HG03575 (cell line): Measurements from ENCODE around the gene HSPA14.
"Not testable (repeated sequence)": the region's sequence is repeated elsewhere in the genome, so short reads cannot be mapped to it uniquely, and the experiment has no call there.

ENCODE experiments used
- ATAC-seq: cut with Tn5 transposase; IDR thresholded peaks from one replicate; pipeline ENCODE4 v1.9.1; 2021; ENCODE audit not compliant: unreplicated experiment, insufficient number of reproducible peaks, low FRiP score; ENCODE audit errors: extremely low read depth

HSPA14 gene

GRCh38 chr10:14833106-14833505 is 5.0 kb upstream of the HSPA14 start:
- no peak for ATAC-seq

GRCh38 chr10:14836208-14836607 is 1.9 kb upstream of the HSPA14 start:
- no peak for ATAC-seq

GRCh38 chr10:14837003-14837756 is 926 bp upstream of the HSPA14 start:
- no peak for ATAC-seq

DNA sequence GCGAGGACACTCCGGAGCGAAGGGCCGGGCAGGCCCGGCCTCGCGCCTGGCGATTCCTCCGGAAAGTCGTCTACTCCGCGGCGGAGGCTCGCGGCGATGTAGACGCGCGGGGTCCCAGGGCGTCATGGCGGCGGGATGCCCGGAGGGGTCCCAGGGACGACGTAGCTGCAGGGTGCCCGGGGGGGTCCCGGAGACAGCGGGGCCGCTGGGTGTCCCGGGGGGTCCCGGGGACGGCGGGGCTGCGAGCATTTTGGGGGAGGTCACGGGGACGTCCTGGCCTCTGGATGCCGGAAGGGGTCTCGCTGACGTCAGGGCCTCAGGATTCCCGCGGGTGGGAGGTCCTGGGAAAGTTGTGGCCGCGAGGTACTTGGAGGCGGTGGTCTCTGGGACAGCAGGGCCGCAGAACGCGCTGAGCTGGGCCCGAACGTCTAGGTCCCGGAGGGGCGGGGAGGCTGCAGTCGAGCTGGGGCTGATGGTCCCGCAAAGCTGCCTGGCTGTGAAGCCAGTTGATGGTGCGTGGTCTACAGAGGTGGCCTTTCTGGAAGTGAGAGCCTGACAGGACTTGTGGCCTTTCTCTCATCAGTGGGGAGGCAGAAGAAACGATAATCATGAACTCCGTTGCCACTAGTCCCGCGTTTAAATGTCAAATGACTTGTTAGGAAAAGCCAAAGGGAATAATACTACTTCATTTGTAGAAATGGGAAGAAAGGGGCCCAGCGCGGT is 637 bp downstream of the HSPA14 start:
- no peak for ATAC-seq

DNA sequence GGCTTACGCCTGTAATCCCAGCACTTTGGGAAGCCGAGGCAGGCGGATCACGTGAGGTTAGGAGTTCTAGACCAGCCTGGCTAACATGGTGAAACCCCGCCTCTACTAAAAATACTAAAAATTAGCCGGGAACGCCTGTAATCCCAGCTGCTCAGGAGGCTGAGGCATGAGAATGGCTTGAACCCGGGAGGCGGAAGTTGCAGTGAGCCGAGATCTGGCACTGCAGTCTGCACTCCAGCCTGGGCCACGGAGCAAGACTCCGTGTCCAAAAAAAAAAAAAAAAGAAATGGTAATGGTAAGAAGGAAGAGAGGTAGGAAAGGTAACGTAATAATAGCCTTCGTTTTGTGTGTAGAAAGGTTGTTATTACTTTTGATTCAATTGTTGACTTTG is 1.2 kb downstream of the HSPA14 start:
- no peak for ATAC-seq

GRCh38 chr10:14840178-14840577 is 2.1 kb downstream of the HSPA14 start:
- no peak for ATAC-seq

GRCh38 chr10:14843327-14843988 is 5.4 kb downstream of the HSPA14 start:
- no peak for ATAC-seq

DNA sequence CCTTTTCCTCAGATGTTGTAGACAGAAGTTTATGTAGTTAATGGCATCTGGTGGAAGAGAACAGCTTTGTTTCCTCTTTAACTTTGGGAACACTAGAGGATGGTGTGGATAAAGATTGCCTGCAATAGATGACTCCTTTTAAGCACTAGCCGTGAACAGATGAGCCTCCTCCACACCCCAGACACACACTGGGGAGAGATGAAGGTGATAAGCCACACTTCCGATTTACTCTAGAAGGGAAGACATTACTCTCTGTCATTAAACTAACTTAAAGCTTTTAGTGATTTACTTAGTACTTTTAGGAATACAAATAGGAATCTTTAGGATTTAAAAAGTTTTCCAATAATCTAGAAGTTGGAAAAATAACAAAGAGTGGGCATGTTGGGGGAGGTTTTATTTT is 6.8 kb downstream of the HSPA14 start:
- no peak for ATAC-seq

DNA sequence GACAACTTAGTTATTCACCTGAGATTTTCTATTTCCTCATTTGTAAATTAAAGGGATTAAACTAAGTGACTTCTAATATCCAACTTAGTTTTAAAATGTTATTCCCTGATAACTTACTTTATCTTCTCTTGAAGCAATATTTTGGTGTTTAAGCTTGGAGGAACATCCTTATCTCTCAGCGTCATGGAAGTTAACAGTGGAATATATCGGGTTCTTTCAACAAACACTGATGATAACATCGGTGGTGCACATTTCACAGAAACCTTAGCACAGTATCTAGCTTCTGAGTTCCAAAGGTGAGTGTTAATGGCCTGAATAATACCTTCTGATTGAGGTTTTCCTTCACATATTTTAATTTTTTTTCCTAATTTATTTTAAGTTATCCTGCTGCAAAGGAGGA is 14.1 kb downstream of the HSPA14 start:
- no peak for ATAC-seq

- ATAC-seq: no peak
Observed at GRCh38 chr10:14855453-14855852, 17.3 kb downstream of the HSPA14 start.

DNA sequence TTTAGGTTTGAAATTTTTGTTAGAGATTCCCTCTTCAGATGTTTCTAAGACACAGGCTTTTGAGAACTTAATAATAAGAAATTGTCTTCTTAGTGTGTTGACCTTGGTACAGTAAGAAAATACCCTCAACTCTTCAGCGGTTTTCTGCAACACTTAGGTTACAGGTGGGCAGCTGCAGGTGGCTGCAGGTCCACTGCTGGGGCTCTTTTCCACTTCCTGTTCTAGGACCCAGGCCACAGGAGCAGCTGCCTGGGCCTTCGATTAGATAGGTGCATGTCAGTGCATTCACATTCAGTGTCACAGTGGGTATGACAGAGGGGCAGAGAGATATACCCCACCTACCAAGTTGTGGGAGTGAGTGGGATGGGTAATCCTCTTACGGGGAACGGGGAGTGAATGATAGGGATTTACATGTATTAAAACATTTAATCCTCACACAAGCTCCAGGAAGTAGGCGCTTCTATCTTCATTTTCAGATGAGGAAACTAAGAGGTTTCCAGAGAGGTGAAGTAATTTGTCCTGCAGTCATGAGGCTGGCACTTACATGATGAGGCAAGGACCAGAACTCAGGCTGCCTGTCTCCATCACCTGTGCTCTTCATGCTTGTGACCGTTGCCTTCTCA is 20.3 kb downstream of the HSPA14 start:
- ATAC-seq: no peak

DNA sequence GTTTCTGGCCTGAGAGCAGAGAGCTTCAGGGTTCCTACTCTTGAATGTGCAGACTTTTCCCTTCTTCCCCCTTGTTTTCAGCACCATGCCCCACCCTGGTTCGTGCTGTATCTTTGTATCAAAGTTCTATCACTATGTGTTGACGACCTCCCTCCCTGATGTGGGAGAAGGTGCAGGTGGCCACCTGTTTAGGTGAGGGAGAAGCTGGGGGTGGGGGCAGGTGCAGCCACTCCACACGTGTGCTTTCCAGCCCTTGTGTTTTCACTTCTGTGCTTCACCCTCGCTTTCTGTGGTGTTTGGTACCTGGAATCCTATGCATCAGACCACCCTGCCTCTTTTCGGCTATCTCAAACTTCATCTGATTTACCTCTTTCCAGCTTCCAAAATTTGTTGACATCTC is 20.9 kb downstream of the HSPA14 start:
- no peak for ATAC-seq

- no peak for ATAC-seq
Observed at GRCh38 chr10:14859775-14860174, 21.7 kb downstream of the HSPA14 start.

- ATAC-seq: no peak
Observed at GRCh38 chr10:14860791-14861190, 22.7 kb downstream of the HSPA14 start.

- ATAC-seq: not testable (repeated sequence)
Observed at GRCh38 chr10:14864466-14864865, 26.4 kb downstream of the HSPA14 start.

DNA sequence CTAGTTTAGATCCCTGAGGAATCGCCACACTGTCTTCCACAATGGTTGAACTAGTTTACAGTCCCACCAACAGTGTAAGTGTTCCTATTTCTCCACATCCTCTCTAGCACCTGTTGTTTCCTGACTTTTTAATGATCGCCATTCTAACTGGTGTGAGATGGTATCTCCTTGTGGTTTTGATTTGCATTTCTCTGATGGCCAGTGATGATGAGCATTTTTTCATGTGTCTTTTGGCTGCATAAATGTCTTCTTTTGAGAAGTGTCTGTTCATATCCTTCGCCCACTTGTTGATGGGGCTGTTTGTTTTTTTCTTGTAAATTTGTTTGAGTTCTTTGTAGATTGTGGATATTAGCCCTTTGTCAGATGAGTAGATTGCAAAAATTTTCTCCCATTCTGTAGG is 26.8 kb downstream of the HSPA14 start:
- not testable (repeated sequence) for ATAC-seq

DNA sequence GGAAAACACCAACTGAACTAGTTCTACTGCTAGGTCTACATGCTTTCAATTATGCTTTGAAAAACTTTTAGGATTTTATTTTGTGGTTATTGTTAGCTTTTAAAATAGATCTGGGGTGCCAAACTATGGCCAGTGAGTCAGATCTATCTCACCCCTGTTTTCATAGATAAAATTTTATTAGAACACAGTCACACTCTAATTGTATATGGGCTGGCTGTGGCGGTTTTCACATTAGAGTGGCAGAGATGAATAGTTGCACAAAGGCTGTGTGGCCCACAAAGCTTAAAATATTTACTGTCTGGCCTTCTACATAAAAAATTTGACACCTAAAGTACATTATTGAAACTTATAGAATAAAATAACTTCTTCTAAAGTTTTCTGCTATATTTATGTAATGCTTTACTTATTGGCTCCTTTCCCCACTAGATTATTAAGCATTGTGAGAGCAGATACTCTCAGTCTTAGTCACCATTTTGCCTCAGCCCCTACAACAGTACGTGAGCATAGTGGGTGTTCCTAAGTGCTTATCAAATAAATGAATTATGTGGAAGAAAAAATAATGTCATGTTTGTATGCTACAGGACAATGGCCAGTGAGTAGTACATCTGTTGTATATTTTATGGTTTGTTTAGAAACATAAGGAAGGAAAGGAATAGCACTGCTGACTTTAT is 35.1 kb downstream of the HSPA14 start:
- no peak for ATAC-seq

GRCh38 chr10:14875941-14876340 is 37.8 kb downstream of the HSPA14 start:
- ATAC-seq: no peak

DNA sequence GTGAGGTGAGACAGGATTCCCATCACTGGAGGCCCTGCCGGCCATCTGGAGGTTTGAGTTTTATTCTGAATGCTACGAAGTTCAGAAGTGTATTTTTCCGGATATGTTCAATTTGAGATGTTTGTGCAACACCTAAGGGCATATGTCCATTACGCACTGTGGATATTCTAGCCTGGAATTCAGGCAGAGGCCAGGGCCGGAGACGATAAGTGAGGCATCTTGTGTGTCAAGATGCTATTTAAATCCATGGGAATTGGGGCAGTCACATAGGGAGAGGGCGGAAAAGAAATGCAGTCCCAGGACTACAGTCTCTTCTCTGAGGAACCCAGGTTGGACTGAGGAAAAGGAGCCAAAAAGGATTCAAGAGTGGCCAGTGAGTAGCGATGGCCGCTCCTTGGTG is 38.7 kb downstream of the HSPA14 start:
- no peak for ATAC-seq
